ENCODE results near the gene RABEP2. TPM values are rescaled to one million over a fixed set of nuclear protein-coding genes. Genes with fewer than 3 reads are reported as not detected.

The RABEP2 gene
- polyA plus RNA-seq, 1 donor (not counting 4 experiments of a cell fraction or from before 2014, with no cell fraction given) = 8.7 TPM

GRCh38 chr16:28875134-28876018, 49.7 kb downstream of the RABEP2 start:
- Histone ChIP-seq H3K9ac (ENCODE audit: control insufficient read depth, extremely low read depth, insufficient read depth, low read length) (no peak overlapping the region), H3K79me2 (ENCODE audit: control insufficient read depth, insufficient read depth, low read length) (no peaks in the 10 kb centered on the region), H3K4me2 (ENCODE audit: control insufficient read depth, extremely low read depth, insufficient read depth, low read depth, low read length) (no peak overlapping the region), H4K20me1 (ENCODE audit: control insufficient read depth, extremely low read depth, insufficient read depth, low read length) (no peaks in the 10 kb centered on the region), H2AFZ (ENCODE audit: control insufficient read depth, low read length) (no peak overlapping the region), H3K4me1 (ENCODE audit: control insufficient read depth, extremely low read depth, insufficient read depth, low read length) (peaks cover 11% of the 10 kb centered on the region), H3K9me3 (ENCODE audit: control insufficient read depth, low read depth, low read length) (no peaks in the 10 kb centered on the region), H3K4me3 (ENCODE audit: control insufficient read depth in 2 of 3, extremely low read depth in 1 of 3, insufficient read depth in 2 of 3, low read depth in 1 of 3, low read length in 3 of 3) (no peak overlapping the region), H3K27me3 (ENCODE audit: control insufficient read depth, extremely low read depth, insufficient read depth, low read length) (peaks cover 4% of the 10 kb centered on the region), H3K27ac (ENCODE audit: control insufficient read depth, insufficient read depth, low read length) (no peak overlapping the region), H3K9me1 (ENCODE audit: control insufficient read depth, extremely low read depth, insufficient read depth, low read length) (no peaks in the 10 kb centered on the region), H3K36me3 (ENCODE audit: control insufficient read depth in 2 of 2, extremely low read depth in 1 of 2, insufficient read depth in 2 of 2, low read length in 2 of 2) (peaks cover 9 to 12% of the 10 kb centered on the region in 2 experiments)
- no peak for DNase-seq (ENCODE audit: low read depth, low spot score)
- dilution Hi-C loops (cut with MboI; ENCODE audit: extremely low pct_ligation_motif_present, low sequenced_read_pairs) = no loop called here
- peak in 1 of 3 experiments; percentile 11 for TF ChIP-seq CTCF (optimal IDR thresholded peaks at IDR 0.05 in 1 of 3, IDR thresholded peaks at IDR 0.05 in 1 of 3, conservative IDR thresholded peaks at IDR 0.05 in 1 of 3; ENCODE audit: extremely low read depth in 1 of 3, insufficient read depth in 2 of 3, low read length in 3 of 3)
- no peak for TF ChIP-seq EZH2 (IDR thresholded peaks at IDR 0.05; ENCODE audit: low read length)
- no peak for FAIRE-seq

DNA sequence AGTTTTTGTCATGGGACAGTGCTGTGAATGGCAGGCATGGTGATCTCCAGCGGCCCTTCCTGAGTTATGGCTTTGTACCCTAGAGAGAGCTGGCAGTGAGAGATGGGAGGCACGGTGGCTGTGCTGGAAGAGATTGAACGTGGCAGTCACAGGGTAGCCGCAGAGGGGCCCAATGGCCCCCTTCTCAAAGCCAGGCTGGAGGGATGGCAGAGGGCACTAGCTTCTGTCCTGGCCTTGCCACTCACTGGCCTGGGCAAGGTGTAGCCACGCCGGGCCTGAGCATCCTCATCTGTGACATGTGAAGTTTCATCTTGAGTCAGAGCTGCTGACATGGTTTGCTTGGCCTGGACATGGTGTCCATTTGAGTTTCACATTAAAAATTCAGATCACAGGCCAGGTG, 50.6 kb downstream of the RABEP2 start:
- no peaks in the 10 kb centered on the region for H4K20me1 ChIP-seq (ENCODE audit: control insufficient read depth, extremely low read depth, insufficient read depth, low read length)
- H3K4me3 ChIP-seq (ENCODE audit: control insufficient read depth in 2 of 3, extremely low read depth in 1 of 3, insufficient read depth in 2 of 3, low read depth in 1 of 3, low read length in 3 of 3) = no peak overlapping the region
- H3K79me2 ChIP-seq (ENCODE audit: control insufficient read depth, insufficient read depth, low read length) = no peaks in the 10 kb centered on the region
- no peaks in the 10 kb centered on the region for H3K27me3 ChIP-seq (ENCODE audit: control insufficient read depth, extremely low read depth, insufficient read depth, low read length)
- H3K27ac ChIP-seq (ENCODE audit: control insufficient read depth, insufficient read depth, low read length) = no peak overlapping the region
- H3K9ac ChIP-seq (ENCODE audit: control insufficient read depth, extremely low read depth, insufficient read depth, low read length) = no peak overlapping the region
- H3K9me3 ChIP-seq (ENCODE audit: control insufficient read depth, low read depth, low read length) = no peaks in the 10 kb centered on the region
- peaks cover 17 to 18% of the 10 kb centered on the region in 2 experiments for H3K36me3 ChIP-seq (ENCODE audit: control insufficient read depth in 2 of 2, extremely low read depth in 1 of 2, insufficient read depth in 2 of 2, low read length in 2 of 2)
- DNase-seq (ENCODE audit: low read depth, low spot score) (no peak), FAIRE-seq (no peak)
- H2AFZ ChIP-seq (ENCODE audit: control insufficient read depth, low read length) = no peak overlapping the region
- peaks cover 6% of the 10 kb centered on the region for H3K4me1 ChIP-seq (ENCODE audit: control insufficient read depth, extremely low read depth, insufficient read depth, low read length)
- dilution Hi-C loops (cut with MboI; ENCODE audit: extremely low pct_ligation_motif_present, low sequenced_read_pairs) = no loop called here
- no peak overlapping the region for H3K4me2 ChIP-seq (ENCODE audit: control insufficient read depth, extremely low read depth, insufficient read depth, low read depth, low read length)
- H3K9me1 ChIP-seq (ENCODE audit: control insufficient read depth, extremely low read depth, insufficient read depth, low read length) = no peaks in the 10 kb centered on the region
- no peak for TF ChIP-seq EZH2 (IDR thresholded peaks at IDR 0.05; ENCODE audit: low read length)
- no peak for TF ChIP-seq CTCF (optimal IDR thresholded peaks at IDR 0.05 in 1 of 3, IDR thresholded peaks at IDR 0.05 in 1 of 3, conservative IDR thresholded peaks at IDR 0.05 in 1 of 3; ENCODE audit: extremely low read depth in 1 of 3, insufficient read depth in 2 of 3, low read length in 3 of 3)
